Astrocyte of the cerebellum (primary cell): Measurements from ENCODE around the gene ZNF266.

ENCODE experiments used
- DNase-seq: peaks from one replicate; pipeline ENCODE4 v3.0.0-alpha.2; 2011; ENCODE audit warnings: low read depth
- H3K4me3 ChIP-seq: 2 replicates; pipeline ENCODE4 v1.5.1; 2011; ENCODE audit warnings: mild to moderate bottlenecking, low read depth, low read length, moderate library complexity
- in situ Hi-C: cut with HindIII; loops from 2 replicates; pipeline ENCODE4 v1.10.0; 2017; ENCODE audit warnings: low sequenced_read_pairs
- TF ChIP-seq, protein P1 (sequence below): IDR thresholded peaks from 2 replicates; pipeline ENCODE4 v1.5.1; 2012; ENCODE audit warnings: low read length, low read depth, moderate library complexity, mild to moderate bottlenecking; ENCODE audit errors: missing control alignments

ZNF266 gene

DNA sequence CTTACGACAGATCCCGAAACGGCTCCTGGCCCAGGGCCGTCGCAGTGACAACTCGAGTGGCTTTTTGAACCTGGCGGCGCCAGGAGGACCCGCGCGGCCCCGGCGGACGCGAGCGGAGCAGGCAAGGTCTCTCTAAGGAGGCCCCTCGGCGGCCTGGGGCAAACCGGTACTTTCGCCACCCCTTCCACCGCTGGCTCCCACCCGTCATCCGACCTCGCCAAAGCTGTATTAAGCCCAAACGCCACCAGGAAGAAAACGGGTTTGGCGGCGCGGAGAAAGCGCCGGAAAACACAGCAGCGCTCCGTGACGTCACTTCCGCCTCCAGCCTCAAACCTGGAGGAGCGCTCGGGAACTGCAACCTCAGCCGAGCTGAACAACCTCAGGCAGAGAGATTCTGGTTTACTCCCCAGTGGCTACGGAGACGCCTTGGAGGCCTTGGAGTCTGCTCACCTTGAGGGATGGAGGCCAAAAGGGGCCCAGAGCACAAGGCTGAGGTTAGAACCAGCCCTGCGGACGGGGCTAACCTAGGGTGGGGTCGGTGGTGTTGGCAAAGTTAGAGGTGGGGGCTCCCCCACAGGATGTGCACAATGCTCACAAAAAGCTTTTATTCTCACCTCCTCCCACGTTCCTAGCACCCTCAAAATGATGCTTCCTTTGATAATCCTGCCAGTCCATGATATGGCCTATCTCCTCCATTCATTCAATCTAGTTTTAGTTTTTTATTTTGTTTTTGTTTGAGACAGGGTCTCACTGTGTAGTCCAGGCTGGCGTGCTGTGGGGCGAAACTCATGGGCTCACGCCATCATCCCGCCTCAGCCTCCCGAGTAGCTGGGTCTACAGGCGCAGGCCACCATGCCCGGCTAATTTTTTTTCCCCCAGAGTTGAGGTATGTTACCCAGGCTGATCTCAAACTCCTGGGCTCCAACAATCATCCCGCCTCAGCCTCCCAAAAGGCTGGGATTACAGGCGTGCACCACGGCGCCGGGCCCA is at the start of gene ZNF266:
ZNF266 (minus strand) TSS at position 295 of the 990 bp plus-strand sequence. CDS start 15,484 bp downstream, outside the sequence.
- H3K4me3 ChIP-seq: peak within 1 kb of the TSS; percentile 90
- in situ Hi-C loops: no loop called here
- TF ChIP-seq, protein P1, sequence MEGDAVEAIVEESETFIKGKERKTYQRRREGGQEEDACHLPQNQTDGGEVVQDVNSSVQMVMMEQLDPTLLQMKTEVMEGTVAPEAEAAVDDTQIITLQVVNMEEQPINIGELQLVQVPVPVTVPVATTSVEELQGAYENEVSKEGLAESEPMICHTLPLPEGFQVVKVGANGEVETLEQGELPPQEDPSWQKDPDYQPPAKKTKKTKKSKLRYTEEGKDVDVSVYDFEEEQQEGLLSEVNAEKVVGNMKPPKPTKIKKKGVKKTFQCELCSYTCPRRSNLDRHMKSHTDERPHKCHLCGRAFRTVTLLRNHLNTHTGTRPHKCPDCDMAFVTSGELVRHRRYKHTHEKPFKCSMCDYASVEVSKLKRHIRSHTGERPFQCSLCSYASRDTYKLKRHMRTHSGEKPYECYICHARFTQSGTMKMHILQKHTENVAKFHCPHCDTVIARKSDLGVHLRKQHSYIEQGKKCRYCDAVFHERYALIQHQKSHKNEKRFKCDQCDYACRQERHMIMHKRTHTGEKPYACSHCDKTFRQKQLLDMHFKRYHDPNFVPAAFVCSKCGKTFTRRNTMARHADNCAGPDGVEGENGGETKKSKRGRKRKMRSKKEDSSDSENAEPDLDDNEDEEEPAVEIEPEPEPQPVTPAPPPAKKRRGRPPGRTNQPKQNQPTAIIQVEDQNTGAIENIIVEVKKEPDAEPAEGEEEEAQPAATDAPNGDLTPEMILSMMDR: peak; percentile 78
- DNase-seq: peak; percentile 84

DNA sequence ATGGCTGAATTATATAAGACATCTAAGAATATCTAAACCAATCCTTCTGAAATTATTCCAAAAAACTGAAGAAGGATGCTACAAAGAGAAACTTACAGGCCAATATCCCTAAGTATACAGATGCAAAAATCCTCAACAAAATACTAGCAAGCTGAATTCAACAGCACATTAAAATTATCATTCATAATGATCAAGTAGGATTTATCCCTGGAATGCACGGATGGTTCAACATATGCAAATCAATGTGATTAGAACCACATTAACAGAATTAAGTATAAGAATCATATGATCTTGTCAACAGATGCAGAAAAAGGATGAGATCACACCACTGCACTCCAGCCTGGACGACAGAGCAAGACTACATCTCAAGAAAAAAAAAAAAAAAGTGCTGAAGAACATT is 49.8 kb upstream of the ZNF266 start:
- TF ChIP-seq, protein P1: no peak
- in situ Hi-C loops: no loop called here
- DNase-seq: no peak
- no peak overlapping the region for H3K4me3 ChIP-seq

DNA sequence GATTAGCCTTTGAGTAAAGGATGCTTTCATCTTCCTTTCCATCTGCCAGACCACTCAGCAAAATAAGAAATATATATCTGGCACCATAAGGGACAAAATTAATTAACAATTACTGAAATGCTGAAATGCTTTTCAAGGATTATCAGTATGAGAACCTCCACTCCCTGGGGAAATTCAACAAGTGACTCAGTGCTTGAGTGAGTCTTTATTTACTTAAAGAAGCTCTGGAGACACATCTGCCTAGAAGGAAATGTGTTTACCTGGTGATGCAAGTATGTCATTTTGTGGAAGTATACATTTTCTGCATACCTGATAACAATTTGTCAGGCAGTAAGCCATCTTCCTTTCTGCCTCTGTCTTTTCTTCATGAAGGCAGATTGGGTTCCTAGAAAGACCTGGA is 39.6 kb upstream of the ZNF266 start:
- in situ Hi-C loops: no loop called here
- TF ChIP-seq, protein P1: no peak
- DNase-seq: no peak
- H3K4me3 ChIP-seq: no peak overlapping the region

DNA sequence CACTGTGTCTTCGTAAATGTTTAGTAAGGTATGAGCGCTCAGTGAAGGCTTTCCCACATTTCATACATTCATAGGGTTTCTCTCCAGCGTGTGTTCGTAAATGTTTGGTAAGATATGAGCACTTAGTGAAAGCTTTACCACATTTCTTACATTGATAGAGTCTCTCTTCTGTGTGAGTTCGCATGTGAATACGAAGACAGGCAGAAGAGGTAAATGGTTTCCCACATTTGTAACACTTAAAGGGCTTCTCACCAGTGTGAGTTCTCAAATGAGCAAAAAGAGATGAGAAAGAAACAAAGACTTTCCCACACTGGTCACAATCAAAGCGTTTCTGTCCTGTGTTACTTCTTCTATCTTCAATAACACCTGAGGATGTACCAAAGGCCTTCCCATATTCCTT is 31.8 kb upstream of the ZNF266 start:
- in situ Hi-C loops: loop anchor here (5.0 kb wide), 1 partner anchor 40 kb away; no protein-coding TSS in a partner anchor
- H3K4me3 ChIP-seq: no peak overlapping the region
- TF ChIP-seq, protein P1: no peak
- DNase-seq: no peak

GRCh38 chr19:9461938-9462337 is 26.6 kb upstream of the ZNF266 start:
- in situ Hi-C loops: no loop called here
- no peak for DNase-seq
- TF ChIP-seq, protein P1: no peak
- H3K4me3 ChIP-seq: no peak overlapping the region

- TF ChIP-seq, protein P1: no peak
- no peak for DNase-seq
- in situ Hi-C loops: no loop called here
- H3K4me3 ChIP-seq: no peak overlapping the region
Observed at GRCh38 chr19:9456018-9456689, 20.8 kb upstream of the ZNF266 start.
